ENCODE measurements around the gene GMPS.
"Not testable (repeated sequence)": the region's sequence is repeated elsewhere in the genome, so short reads cannot be mapped to it uniquely, and the experiment has no call there.

GMPS gene

DNA sequence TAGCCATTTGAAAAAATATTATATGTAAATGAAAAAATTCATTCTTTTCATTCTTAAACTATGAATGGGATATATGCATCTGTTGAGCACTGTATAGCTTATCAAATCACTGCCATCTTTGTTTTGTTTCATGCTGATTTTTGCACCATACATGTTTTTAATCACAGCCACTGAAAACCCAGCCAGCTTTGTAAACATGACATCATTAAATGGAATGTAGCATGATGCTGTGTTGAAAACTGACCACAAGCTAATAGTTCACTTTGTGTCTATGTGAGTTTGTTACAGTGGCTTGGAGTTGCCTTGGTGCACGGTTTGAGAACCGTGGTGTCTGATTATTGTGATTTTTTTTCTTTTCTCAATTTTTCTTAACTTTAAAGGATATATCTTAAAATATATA, 75.7 kb downstream of the GMPS start:
- no peak for DNase-seq

DNA sequence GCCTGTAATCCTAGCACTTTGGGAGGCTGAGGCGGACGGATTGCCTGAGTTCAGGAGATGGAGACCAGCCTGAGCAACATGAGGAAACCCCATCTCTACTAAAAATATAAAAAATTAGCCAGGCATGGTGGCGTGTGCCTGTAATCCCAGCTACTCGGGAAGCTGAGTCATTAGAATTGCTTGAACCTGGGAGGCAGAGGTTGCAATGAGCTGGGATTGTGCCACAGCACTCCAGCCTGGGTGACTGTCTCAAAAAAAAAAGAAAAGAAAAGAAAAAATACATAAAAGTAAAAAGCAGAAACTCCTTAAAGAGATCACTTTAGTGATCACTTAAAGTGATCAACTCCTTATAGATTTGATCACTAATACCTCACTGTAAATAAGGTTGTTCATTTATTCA, 78.0 kb downstream of the GMPS start:
- DNase-seq, result no peak

DNA sequence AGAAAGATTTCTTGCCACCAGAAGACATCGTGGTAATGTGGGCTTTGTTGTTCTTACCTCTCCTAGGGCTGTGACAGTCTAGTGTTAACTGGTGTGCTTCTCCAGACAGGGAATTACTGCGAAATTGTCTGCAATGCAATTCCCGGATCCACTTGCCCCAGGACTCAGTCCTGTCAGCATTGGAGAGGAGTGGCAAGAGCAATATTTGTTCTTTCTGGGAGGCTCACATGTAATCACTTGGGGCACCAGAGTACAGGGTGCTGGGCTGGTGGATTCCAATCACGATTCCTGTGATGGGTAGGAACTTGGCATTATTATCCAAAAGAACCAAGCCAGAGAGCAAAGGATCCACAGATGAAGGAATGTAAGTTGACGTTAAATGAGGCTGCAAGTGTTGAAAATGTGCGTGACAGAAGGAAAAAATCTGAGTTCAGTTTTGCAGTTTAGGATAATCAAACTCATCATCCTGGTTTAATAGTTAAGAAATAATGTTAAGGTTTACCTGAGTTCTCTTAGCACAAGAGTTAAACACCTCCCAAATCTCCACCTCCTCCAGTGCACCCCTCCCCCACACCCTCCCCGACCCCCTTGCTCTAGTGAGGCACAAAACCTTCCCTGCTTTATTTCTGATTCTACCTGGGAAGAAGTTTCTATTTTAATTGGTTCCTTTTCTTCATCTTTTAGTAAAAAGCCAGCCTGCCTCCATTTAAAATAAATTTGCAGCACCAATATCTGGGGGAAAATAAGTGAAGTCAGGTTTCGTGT, 79.2 kb downstream of the GMPS start:
- DNase-seq, result no peak

DNA sequence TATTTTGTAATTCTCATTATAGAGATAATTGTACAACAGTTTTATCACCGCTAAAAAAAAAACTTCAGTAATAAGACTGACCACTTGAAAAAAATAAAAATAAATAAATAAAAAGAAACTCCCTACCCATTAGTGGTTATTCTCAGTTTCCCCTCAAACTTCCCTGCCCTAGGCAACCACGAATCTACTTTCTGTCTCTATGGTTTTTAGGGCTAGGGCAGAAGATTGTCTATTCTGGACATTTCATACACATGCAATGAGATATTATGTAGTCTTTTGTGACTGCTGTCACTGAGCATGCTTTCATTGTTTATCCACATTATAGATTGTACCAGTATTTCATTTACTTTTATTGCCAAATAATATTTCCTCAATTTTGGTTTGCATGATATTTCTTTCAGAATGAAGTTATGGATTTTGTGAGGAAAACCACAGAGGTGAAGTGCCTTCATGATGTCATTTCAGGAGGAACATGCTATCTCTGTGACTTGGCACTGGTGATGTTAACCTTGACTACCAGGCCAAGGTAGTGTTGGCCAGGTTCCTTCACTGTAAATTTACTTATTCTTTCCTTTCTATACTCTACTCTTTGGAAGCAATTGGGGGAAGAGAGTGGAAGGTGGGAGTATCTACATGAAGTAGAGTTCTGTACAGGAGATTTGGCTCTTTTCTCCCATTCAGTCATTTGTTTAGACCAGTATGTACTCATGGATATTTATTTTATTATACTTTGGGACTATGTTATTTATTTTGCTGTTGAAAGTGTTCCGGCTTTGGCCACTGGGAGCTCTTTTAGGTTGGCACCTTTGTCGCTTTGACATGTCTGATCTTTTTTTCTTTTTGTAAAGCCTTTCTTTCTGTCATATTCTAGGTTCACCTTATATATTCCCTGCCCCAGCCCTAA, 86.3 kb downstream of the GMPS start:
- DNase-seq, result no peak

DNA sequence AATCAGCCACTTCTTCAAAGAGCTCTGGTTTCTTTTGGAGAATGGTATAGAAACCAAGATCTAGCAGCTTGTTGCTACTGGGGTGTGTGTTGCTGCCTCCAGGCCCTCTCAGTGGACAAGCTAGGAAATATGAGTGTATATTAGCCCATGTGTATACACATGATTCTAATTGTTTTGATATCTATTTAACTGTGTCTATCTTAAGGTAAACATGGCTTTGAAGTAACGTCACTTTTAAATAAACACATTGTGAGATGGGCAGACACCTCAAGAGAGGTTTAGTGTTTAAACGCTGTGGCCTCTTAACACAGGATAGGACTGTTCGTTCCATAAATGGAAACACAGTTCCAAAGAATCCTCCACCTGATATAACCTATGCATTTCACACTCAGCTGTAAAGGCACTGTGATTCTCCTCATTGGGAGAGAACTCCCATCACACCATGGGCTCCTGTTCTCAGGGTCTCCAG, 87.0 kb downstream of the GMPS start:
- no peak for DNase-seq

DNA sequence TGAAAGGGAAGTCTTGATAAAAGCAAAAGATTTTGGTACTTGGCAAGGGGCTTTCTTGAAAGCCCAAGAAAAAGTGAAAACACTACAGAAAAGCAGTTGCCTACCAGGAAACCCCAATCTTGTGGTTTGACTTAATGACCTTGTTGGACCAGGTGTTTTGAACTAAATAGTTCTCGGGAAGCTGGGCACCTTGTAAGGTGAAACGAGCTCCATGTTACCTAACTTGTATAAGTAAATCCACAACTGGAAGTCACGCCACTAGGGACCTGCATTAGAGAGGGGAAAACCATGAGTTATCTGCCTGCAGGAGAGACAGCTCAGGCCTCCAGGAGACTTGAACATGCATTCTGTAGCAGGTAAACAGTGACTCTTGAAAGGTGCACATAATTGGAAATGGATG, 88.2 kb downstream of the GMPS start:
- no peak for DNase-seq

DNA sequence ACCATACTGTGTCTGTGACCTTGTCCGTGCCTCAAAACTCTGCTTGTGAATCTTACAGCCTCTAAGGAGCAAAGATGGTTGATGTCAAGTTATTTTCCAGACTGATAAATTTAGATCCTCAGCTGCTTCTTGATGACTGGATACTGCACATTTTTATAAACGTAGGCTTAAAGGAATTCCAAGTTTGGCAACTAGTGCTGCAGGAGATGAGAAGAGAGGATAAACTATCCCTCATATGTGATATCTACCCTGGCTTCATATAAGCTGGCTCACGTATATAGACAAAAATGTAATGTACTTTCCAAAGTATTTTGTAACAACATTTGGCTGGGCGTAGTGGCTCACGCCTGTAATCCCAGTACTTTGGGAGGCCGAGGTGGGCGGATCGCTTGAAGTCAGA, 89.6 kb downstream of the GMPS start:
- DNase-seq, result no peak

DNA sequence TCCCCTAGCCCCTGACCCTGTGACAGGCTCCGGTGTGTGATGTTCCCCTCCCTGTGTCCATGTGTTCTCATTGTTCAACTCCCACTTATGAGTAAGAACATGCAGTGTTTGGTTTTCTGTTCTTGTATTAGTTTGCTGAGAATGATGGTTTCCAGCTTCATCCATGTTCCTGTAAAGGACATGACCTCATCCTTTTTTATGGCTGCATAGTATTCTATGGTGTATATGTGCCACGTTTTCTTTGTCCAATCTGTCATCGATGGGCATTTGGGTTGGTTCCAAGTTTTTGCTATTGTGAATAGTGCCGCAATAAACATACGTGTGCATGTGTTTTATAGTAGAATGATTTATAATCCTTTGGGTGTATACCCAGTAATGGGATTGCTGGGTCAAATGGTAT, 90.6 kb downstream of the GMPS start:
- DNase-seq, result not testable (repeated sequence)

DNA sequence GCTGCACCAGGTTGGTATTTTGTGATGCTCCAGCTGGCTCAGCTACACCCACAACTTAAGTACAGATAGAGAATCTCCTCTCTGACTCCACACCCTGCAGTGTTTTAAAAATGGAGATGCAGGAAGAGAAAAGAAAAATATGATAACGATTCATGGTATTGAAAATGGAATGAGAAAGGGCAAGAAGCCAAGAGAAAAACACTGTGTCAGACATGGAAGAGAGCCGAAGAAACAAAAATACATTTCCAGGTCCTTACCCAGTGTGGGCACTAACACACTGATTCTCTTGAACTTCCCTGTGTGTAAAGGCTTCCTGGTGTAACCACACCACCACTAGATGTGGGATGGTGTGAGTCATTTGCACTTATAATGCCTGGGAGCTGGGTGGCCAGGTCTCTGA, 93.1 kb downstream of the GMPS start:
- DNase-seq, result no peak

DNA sequence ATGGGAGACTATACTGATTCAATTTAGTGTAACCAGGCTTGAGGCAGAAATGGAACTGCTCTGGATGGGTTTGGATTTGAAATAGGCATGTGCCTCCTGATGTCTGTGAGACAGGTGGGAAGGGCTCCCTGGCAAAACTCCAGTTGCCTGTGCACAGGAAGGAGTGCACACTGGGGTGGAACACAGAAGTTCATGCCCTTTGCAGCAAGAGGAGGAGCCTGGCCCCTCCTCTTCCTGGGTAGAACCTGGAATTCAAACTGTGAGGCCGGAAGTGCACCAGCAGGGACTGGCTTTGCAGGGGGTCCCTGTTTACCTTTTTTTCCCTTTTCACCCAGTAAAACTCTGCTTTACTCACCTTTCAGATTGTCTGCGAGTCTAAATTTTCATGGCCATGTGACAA, 99.9 kb downstream of the GMPS start:
- no peak for DNase-seq

DNA sequence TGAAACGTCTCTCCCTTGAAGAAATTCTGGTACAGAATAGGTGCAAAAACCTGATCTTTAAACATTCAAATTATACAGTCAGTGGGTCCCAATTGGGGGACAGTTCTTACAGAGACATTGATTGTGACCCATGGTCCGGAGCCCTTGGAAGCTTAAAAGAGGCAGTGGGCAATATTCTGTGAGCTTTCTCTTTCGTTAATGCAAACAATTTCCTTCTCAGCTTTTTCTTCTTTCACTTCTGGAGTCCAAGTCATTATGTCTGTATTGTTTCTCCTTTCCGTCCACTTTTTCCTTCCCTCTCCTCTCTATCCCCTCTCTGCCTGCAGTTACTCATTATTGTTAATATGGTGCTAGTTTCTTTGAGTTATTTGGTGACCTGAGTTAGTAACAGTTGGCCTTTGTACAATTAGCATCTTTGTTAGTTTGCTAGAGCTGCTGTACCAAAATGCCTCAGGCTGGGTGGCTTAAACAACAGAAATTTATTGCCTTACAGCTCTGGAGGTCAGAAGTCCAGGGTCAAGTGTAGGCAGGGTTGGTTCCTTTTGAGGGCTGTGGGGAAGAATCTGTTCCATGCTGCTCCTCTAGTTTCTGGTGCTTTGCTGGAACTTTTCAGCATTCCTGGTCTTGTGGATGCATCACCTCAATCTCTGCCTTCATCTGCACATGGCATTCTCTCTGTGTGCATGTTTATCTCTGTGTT, 102.6 kb downstream of the GMPS start:
- DNase-seq, result no peak

DNA sequence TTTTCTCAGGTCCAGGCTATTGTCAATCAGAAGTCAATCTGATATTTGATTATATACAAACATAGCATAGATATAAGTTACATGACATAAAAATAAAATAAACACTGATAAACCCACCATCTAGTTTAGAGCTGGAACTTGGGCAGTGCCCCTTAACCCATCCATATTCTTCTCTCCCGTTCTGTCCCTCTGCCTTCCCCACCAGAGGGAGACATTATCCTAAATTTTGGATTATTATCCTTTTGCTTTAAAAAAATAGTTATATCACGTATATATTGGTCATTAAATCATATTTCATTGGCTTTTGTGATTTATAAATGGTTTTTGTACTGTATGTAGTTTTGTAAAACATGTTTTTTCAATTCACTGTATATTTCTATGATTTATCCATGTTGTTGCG, 107.9 kb downstream of the GMPS start:
- no peak for DNase-seq

DNA sequence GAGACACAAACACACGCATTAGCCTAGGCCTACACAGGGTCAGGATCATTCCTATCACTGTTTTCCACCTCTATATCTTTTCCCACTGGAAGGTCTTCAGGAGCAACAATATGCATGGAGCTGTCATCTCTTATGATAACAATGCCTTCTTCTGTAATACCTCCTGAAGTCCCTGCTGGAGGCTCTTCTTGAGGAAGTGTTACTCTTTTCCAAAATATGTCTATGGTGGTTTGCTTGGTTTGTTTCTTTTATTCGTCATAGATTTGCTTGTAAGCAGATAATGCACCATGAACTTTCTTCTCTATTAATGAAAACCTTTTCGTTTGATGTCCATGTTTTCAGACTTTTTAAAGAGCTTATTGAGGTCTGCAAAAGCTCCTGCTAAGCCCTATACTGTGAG, 109.3 kb downstream of the GMPS start:
- no peak for DNase-seq

DNA sequence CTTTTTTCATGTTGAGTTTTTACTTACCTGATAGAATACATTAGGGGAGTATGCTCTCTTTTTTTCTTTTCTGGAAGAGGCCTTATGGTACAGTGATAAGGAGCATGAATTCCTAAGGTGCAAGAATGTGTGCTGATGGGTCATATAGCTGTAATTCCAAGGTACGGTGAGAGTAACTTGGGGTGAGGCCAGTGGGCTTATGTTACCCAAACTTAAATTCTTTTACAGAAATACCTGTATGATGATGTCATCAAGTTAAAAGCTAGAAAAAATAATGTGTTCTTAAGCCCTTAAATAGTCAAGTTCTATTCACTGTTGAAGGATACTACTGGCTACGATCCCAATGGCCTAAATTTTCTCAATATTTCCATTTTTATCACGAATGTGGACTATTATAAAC, 111.2 kb downstream of the GMPS start:
- DNase-seq, result no peak

DNA sequence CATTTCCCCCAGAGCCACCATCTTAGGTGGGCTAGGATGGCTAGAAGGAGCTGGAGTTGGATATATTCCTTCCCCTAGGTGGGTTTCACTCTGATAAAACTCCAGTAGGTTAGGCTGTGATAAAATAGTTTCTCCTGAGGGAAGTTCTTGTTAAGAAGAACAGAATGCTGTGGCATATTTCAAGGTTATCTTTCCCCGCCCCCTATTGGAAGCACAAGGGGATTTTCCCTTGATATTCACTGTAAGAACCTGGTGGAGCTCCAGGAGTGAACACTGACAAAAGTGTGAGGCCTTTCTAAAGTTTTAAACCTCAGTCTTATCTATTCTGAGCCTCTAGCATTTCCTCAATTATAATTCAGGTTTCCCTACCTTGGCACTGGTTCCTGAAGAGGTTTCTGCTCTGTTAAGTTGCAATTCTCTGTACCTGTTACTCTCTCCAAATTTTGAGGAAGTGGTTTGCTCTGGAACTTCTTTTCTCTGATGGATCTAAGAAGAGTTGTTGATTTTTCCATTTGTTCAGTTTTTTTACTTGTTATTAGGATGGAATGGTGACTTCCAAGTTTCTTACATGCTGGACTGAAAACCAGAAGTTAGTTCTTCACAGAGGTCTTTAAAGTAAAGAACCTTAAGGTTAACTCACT, 113.5 kb downstream of the GMPS start:
- DNase-seq, result no peak

DNA sequence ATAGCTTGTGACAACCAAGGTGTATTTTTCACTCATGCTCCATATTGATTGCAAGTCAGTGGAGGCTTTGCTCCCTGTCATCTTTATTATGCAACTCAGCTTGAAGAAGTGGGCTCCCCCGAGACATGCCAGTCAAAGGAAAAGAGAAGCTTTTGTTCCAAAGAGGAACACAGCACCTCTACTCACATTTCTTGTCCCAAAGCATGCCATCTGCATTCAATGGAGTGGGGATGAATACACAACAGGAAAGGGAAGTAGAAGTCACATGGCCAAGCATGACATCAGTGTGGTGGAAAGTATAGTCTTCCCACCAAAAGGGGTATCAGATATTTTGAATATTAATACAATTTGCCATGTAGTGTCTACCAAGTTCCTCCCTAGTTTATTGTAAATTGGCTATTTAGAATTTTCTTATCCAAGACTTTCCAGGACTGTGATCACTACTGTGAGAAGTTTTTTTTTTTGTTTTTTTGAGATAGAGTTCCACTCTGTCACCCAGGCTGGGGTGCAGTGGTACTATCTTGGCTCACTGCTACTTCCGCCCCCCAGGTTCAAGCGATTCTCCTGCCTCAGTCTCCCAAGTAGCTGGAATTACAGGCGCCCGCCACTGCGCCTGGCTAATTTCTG, 114.5 kb downstream of the GMPS start:
- DNase-seq, result no peak

DNA sequence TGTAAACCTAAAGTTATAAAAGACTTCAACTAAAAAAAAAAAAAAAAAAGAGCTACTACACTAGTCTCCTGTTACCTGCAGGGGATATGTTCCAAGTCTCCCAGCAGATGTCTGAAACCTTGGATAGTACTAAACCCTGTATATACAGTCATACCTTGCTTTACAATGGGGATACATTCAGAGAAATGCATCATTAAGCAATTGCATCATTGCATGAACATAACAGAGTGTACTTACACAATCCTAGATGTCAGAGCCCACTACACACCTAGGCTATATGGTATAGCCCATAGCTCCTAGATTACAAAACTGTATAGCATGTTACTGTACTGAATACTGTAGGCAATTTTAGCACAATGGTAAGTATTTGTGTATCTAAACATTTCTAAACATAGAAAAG, 119.1 kb downstream of the GMPS start:
- DNase-seq, result no peak

DNA sequence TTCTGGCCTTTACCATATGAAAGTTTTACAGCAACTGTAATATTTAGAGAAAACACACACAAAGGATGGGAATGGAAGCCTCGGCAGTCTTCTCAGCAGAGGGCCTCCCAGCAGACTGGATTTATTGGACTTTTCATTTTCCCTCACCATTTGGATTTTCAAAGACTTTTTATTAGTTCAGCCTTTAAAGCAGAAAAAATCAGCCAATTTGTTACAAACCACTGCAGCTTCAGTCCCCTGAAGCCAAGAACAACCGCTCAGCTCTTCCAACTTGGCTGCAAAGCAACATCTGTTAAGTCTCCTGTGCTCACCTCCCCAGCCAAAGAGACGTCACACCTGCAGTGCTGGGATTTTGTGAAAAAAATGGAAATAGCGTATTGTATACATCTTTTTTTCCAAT, 120.8 kb downstream of the GMPS start:
- DNase-seq, result no peak

DNA sequence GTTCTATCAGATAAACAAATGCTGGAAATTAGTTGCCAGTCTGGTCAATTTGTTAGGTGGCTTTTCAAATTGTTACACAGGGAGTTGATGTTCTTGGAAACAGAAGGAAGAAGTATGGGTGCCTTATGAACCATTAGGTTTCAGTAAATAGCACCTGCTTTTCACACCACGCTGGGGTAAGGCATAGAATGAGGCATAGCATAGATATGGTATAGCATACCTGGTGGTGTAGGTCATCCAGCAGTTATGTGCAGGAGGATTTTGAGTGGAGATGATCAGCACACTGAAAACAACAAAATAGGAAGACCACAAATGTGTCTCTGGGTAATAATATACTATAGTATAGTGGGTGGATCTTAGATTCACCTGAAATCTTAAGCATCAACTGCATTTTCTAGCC, 121.4 kb downstream of the GMPS start:
- no peak for DNase-seq

Data from AML-193 (cell line).